Activated CD8-positive, alpha-beta memory T cell treated with anti-CD3 and anti-CD28 coated beads, Interleukin-2, amount 10 ng/mL, durations not matched to agents 7 days and 5 days (primary cell): Measurements from ENCODE around the gene PTPRM. TPM values are rescaled to one million over a fixed set of nuclear protein-coding genes. Genes with fewer than 3 reads are reported as not detected.
"Not testable (repeated sequence)": the region's sequence is repeated elsewhere in the genome, so short reads cannot be mapped to it uniquely, and the experiment has no call there.

Experiments used
- ATAC-seq: fragments of 150-1000 bp; cut with Tn5 transposase; one replicate; pipeline ENCODE4 v1.10.0; 2021; ENCODE audit warnings: moderate library complexity
- CTCF ChIA-PET: fragments of 350-600 bp; sonication (Branson Sonifier 250); formaldehyde crosslinking; loops from one replicate; lab custom pipeline; 2021; ENCODE audit warnings: antibody characterized with exemption; lab: Charles Lee
- DNase-seq: peaks from one replicate; pipeline ENCODE4 v3.0.0-alpha.2; 2020
- H3K27ac Mint-ChIP-seq: one replicate; pipeline ENCODE4 v1.8.0; 2021; ENCODE audit warnings: mild to moderate bottlenecking, mixed read lengths
- H3K27me3 Mint-ChIP-seq: one replicate; pipeline ENCODE4 v1.8.0; 2021; ENCODE audit warnings: mixed read lengths
- H3K36me3 Mint-ChIP-seq: one replicate; pipeline ENCODE4 v1.8.0; 2021; ENCODE audit warnings: mild to moderate bottlenecking, mixed read lengths
- H3K4me1 Mint-ChIP-seq: one replicate; pipeline ENCODE4 v1.8.0; 2021; ENCODE audit warnings: mixed read lengths
- H3K4me3 Mint-ChIP-seq: one replicate; pipeline ENCODE4 v1.8.0; 2021; ENCODE audit warnings: mild to moderate bottlenecking, moderate library complexity, mixed read lengths
- H3K9me3 Mint-ChIP-seq: one replicate; pipeline ENCODE4 v1.8.0; 2022; ENCODE audit warnings: low read depth, mixed read lengths
- total RNA-seq, 2 experiments: library from RNA; stranded (reverse); gene quantifications; one replicate each; pipeline ENCODE4 v1.2.3, GENCODE V29; 2021

PTPRM gene
- total RNA-seq, 2 experiments from 2014 or later = 3.1 to 5.7 TPM

- peaks cover 11% of the 10 kb centered on the region for H3K4me1 Mint-ChIP-seq
- no peak for DNase-seq
- no peaks in the 10 kb centered on the region for H3K36me3 Mint-ChIP-seq
- H3K4me3 Mint-ChIP-seq = no peak overlapping the region
- no peaks in the 10 kb centered on the region for H3K9me3 Mint-ChIP-seq
- H3K27me3 Mint-ChIP-seq = no peaks in the 10 kb centered on the region
- peak; percentile 69 for ATAC-seq
- CTCF ChIA-PET = no interaction called here
- H3K27ac Mint-ChIP-seq = peak overlapping the region; percentile 40
Observed at GRCh38 chr18:7950380-7951136, 383.4 kb downstream of the PTPRM start.

DNA sequence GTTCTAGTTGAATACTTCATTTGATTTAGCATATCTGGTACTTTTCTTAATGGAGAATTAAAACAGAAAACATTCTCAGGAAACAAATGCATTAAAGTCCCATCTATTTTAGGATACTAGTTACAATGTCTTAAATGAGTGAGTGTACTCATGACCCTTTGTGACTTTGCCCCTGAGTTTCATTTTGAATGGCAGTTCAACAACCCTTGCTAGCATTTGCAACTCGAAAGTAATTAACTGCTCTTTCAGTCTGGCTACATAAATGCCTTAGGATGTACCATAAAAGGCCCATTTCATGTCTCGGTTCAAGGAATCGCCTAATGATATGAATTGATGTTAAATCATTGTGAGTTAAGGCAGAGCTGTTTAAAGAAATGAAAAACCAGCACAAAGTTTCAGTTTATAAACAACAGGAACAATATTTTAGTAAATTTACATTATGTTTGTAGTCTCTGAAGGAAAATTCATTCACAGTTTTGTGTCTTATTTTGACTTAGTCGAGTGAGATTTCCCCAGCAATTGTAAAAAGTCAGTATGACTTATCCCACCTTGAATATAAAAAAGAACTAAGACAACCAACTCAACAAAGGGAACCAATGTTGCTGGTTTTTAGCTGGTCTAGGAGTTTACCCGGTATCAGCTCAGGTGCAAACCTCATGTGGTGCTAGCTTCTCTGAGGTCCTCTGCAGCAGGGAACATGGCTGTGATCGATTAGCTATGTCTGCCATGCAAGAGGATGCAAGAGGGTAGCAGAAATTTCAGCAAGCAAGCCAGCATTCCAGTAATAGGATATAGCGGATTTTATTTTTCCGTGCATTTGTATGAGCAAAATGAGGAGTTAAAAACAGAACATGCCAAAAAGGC, 386.2 kb downstream of the PTPRM start:
- Mint-ChIP-seq H3K4me1 (peaks cover 20% of the 10 kb centered on the region), H3K4me3 (peak overlapping the region; percentile 36), H3K36me3 (peaks cover 1% of the 10 kb centered on the region), H3K27ac (peak overlapping the region; percentile 75), H3K9me3 (no peaks in the 10 kb centered on the region), H3K27me3 (no peaks in the 10 kb centered on the region)
- CTCF ChIA-PET = no interaction called here
- ATAC-seq (peak; percentile 63), DNase-seq (no peak)

- Mint-ChIP-seq H3K4me3 (no peak overlapping the region), H3K36me3 (peaks cover 1% of the 10 kb centered on the region), H3K27me3 (no peaks in the 10 kb centered on the region), H3K9me3 (no peaks in the 10 kb centered on the region), H3K27ac (peak overlapping the region; percentile 26), H3K4me1 (peaks cover 26% of the 10 kb centered on the region)
- DNase-seq (no peak), ATAC-seq (no peak)
- CTCF ChIA-PET = no interaction called here
Observed at GRCh38 chr18:7954238-7954637, 387.1 kb downstream of the PTPRM start.

DNA sequence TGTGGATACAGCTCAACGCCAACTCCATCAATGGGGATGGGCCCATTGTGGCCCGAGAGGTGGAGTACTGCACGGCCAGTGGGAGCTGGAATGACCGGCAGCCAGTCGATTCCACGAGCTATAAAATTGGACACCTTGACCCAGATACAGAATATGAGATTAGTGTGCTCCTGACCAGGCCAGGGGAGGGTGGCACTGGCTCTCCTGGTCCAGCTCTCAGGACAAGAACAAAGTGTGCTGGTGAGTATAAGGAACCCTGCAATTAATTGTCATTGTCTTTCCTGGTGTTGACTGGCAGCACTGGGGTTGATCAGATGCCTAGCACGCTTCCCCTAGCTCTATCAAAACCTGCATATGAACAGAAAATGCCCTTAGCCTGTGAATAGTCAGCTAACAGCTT, 388.1 kb downstream of the PTPRM start:
- Mint-ChIP-seq H3K36me3 (peaks cover 1% of the 10 kb centered on the region), H3K9me3 (no peaks in the 10 kb centered on the region), H3K27ac (no peak overlapping the region), H3K4me1 (peaks cover 29% of the 10 kb centered on the region), H3K27me3 (no peaks in the 10 kb centered on the region), H3K4me3 (no peak overlapping the region)
- DNase-seq = no peak
- ATAC-seq = no peak
- CTCF ChIA-PET = no interaction called here

GRCh38 chr18:7957297-7957696, 390.2 kb downstream of the PTPRM start:
- peaks cover 29% of the 10 kb centered on the region for H3K4me1 Mint-ChIP-seq
- DNase-seq (no peak), ATAC-seq (no peak)
- H3K4me3 Mint-ChIP-seq = no peak overlapping the region
- H3K9me3 Mint-ChIP-seq = no peaks in the 10 kb centered on the region
- no peaks in the 10 kb centered on the region for H3K27me3 Mint-ChIP-seq
- peak overlapping the region; percentile 74 for H3K27ac Mint-ChIP-seq
- CTCF ChIA-PET = no interaction called here
- peaks cover 1% of the 10 kb centered on the region for H3K36me3 Mint-ChIP-seq

GRCh38 chr18:7958081-7958896, 391.2 kb downstream of the PTPRM start:
- ATAC-seq = peak; percentile 60
- peak overlapping the region; percentile 39 for H3K4me3 Mint-ChIP-seq
- no peaks in the 10 kb centered on the region for H3K27me3 Mint-ChIP-seq
- no peaks in the 10 kb centered on the region for H3K9me3 Mint-ChIP-seq
- peaks cover 24% of the 10 kb centered on the region for H3K4me1 Mint-ChIP-seq
- peak overlapping the region; percentile 89 for H3K27ac Mint-ChIP-seq
- CTCF ChIA-PET = no interaction called here
- H3K36me3 Mint-ChIP-seq = peaks cover 1% of the 10 kb centered on the region
- DNase-seq = no peak

GRCh38 chr18:7958897-7959146, 391.7 kb downstream of the PTPRM start:
- Mint-ChIP-seq H3K4me1 (peaks cover 19% of the 10 kb centered on the region), H3K27me3 (no peaks in the 10 kb centered on the region), H3K4me3 (peak overlapping the region; percentile 39), H3K36me3 (peaks cover 1% of the 10 kb centered on the region), H3K27ac (peak overlapping the region; percentile 89), H3K9me3 (no peaks in the 10 kb centered on the region)
- no peak for DNase-seq
- ATAC-seq = peak; percentile 30
- CTCF ChIA-PET = no interaction called here

GRCh38 chr18:7966682-7967081, 399.6 kb downstream of the PTPRM start:
- DNase-seq, H3K9me3 Mint-ChIP-seq, CTCF ChIA-PET: not testable (repeated sequence)

GRCh38 chr18:7974200-7974874, 407.2 kb downstream of the PTPRM start:
- Mint-ChIP-seq H3K36me3 (no peaks in the 10 kb centered on the region), H3K27me3 (no peaks in the 10 kb centered on the region), H3K9me3 (peaks cover 2% of the 10 kb centered on the region), H3K4me3 (no peak overlapping the region), H3K4me1 (no peaks in the 10 kb centered on the region), H3K27ac (no peak overlapping the region)
- CTCF ChIA-PET = no interaction called here
- DNase-seq (no peak), ATAC-seq (no peak)

More at GRCh38 chr18:7966682-7967081, 399.6 kb downstream of the PTPRM start:
- H3K4me1 Mint-ChIP-seq, ATAC-seq, H3K4me3 Mint-ChIP-seq, H3K36me3 Mint-ChIP-seq, H3K27ac Mint-ChIP-seq, H3K27me3 Mint-ChIP-seq: not testable (repeated sequence)

DNA sequence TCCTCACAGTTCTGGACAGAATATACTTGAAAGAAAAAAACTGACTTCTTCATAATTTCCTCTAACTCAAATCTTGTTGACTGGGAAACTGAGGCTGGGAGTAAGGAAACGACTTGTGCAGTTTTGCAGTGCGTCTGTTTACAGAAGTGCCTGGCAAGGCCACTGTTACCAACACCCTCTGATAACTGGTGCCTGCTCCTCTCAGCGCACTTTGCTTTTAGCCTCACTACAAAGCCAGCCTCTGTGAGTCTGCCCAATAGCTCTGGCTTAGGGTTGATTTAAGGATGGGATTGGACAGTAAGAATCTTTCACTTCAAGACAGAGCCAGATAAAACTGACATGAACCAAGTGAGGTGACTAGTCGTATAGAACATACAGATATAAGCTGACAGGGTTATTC, 410.8 kb downstream of the PTPRM start:
- Mint-ChIP-seq H3K27ac (no peak overlapping the region), H3K27me3 (no peaks in the 10 kb centered on the region), H3K9me3 (peaks cover 5% of the 10 kb centered on the region), H3K4me1 (no peaks in the 10 kb centered on the region), H3K4me3 (no peak overlapping the region), H3K36me3 (no peaks in the 10 kb centered on the region)
- CTCF ChIA-PET = no interaction called here
- ATAC-seq (no peak), DNase-seq (no peak)

DNA sequence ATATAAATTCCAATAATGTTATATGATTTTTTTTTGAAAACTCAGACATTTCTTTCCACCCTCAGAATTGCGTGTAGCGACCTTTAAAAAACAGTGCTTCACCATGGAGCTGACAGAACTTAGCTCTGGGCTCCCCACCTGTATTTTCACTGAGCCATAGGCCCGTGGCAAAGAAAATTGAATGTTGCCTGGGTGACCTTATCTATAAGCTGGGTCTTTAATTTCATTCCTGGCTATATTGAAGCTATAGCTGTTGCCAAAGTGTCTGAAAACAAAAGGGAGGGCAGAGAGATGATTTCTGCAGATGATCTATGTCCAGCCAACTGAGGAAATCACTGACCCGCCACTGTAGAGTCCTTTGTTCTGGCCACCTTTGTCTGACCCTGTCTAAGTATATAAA, 411.7 kb downstream of the PTPRM start:
- CTCF ChIA-PET = no interaction called here
- peaks cover 5% of the 10 kb centered on the region for H3K9me3 Mint-ChIP-seq
- H3K4me1 Mint-ChIP-seq = no peaks in the 10 kb centered on the region
- DNase-seq = no peak
- no peaks in the 10 kb centered on the region for H3K27me3 Mint-ChIP-seq
- no peak overlapping the region for H3K4me3 Mint-ChIP-seq
- H3K36me3 Mint-ChIP-seq = no peaks in the 10 kb centered on the region
- no peak overlapping the region for H3K27ac Mint-ChIP-seq
- no peak for ATAC-seq

GRCh38 chr18:7979714-7980113, 412.6 kb downstream of the PTPRM start:
- Mint-ChIP-seq H3K4me3 (no peak overlapping the region), H3K9me3 (peaks cover 5% of the 10 kb centered on the region), H3K27ac (no peak overlapping the region), H3K4me1 (no peaks in the 10 kb centered on the region), H3K27me3 (no peaks in the 10 kb centered on the region), H3K36me3 (no peaks in the 10 kb centered on the region)
- CTCF ChIA-PET = no interaction called here
- DNase-seq (no peak), ATAC-seq (no peak)

DNA sequence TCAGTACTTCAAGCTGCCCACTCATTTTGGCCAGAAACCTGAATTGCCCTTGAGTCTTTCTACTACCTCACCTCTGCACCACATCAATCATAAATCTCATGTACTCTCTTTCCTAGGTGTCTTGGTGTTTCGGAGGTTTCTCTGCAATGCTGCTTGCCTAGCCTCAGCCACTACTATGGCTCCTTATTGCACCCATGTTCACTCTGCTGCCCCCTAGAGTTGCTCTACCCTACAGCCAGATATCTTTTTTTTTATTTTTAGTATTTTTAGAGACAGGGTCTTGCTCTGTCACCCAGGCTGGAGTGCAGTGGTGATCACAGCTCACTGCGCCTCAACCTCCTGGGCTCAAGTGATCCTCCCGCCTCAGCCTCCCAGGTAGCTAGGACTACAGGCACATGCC, 413.0 kb downstream of the PTPRM start:
- CTCF ChIA-PET = no interaction called here
- Mint-ChIP-seq H3K4me3 (no peak overlapping the region), H3K4me1 (no peaks in the 10 kb centered on the region), H3K27me3 (no peaks in the 10 kb centered on the region), H3K9me3 (peaks cover 5% of the 10 kb centered on the region), H3K27ac (no peak overlapping the region), H3K36me3 (no peaks in the 10 kb centered on the region)
- ATAC-seq (no peak), DNase-seq (no peak)
